ENCODE data around the gene WDR4.

Gene WDR4

GRCh38 chr21:42830456-42831455 is 48.6 kb downstream of the WDR4 start:
- no peak for TF ChIP-seq CTCF (IDR thresholded peaks at IDR 0.05; ENCODE audit: borderline replicate concordance, insufficient read depth, low read depth, low read length)
- H3K4me3 ChIP-seq (ENCODE audit: low read depth, low read length): no peak overlapping the region

- no peak for TF ChIP-seq CTCF (IDR thresholded peaks at IDR 0.05; ENCODE audit: borderline replicate concordance, insufficient read depth, low read depth, low read length)
- no peak overlapping the region for H3K4me3 ChIP-seq (ENCODE audit: low read depth, low read length)
Observed at GRCh38 chr21:42829954-42830353, 49.4 kb downstream of the WDR4 start.

GRCh38 chr21:42829417-42829816 is 49.9 kb downstream of the WDR4 start:
- H3K4me3 ChIP-seq (ENCODE audit: low read depth, low read length): no peak overlapping the region
- TF ChIP-seq CTCF (IDR thresholded peaks at IDR 0.05; ENCODE audit: borderline replicate concordance, insufficient read depth, low read depth, low read length): no peak

- H3K4me3 ChIP-seq (ENCODE audit: low read depth, low read length): no peak overlapping the region
- TF ChIP-seq CTCF (IDR thresholded peaks at IDR 0.05; ENCODE audit: borderline replicate concordance, insufficient read depth, low read depth, low read length): no peak
Observed at GRCh38 chr21:42827588-42827987, 51.8 kb downstream of the WDR4 start.

GRCh38 chr21:42820616-42821465 is 58.5 kb downstream of the WDR4 start:
- H3K4me3 ChIP-seq (ENCODE audit: low read depth, low read length): no peak overlapping the region
- TF ChIP-seq CTCF (IDR thresholded peaks at IDR 0.05; ENCODE audit: borderline replicate concordance, insufficient read depth, low read depth, low read length): no peak

- TF ChIP-seq CTCF (IDR thresholded peaks at IDR 0.05; ENCODE audit: borderline replicate concordance, insufficient read depth, low read depth, low read length): no peak
- H3K4me3 ChIP-seq (ENCODE audit: low read depth, low read length): no peak overlapping the region
Observed at GRCh38 chr21:42819861-42820615, 59.3 kb downstream of the WDR4 start.

Data from GM12875 (cell line).